ENCODE measurements around the gene RGL3.
"Not testable (repeated sequence)": the region's sequence is repeated elsewhere in the genome, so short reads cannot be mapped to it uniquely, and the experiment has no call there.

Gene RGL3

GRCh38 chr19:11420429-11421370 is 1.6 kb upstream of the RGL3 start:
- no peak for TF ChIP-seq CTCF (IDR thresholded peaks at IDR 0.05; ENCODE audit: low read depth, low read length)
- H3K4me3 ChIP-seq (ENCODE audit: low read depth, low read length), result no peak overlapping the region
- in situ Hi-C loops (cut with HindIII; ENCODE audit: low sequenced_read_pairs), result no loop called here
- DNase-seq (ENCODE audit: low read depth, low spot score), result no peak

DNA sequence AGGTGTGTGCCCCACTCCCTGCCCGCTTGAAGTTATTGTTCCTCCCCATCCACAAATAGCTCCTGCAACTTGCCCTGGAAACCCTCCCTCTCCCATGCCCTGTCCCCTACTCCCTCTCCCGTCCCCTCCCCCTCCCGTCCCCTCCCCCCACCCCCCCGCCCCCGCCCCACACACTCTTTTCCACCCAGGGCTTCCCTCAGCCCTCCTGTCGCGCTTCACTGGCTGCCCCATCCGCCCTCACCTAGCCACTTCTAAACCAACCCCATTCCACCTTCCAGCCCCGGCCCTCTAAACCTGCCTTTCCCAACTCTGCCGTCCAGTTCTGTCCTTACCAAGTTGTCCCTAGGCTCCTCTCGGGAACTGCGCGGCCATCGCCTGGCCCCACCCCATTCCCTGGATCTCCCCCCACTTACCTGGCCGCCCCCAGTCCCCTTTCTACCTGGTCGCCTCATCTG is 993 bp downstream of the RGL3 start:
- no peak for DNase-seq (ENCODE audit: low read depth, low spot score)
- H3K4me3 ChIP-seq (ENCODE audit: low read depth, low read length), result no peak overlapping the region
- in situ Hi-C loops (cut with HindIII; ENCODE audit: low sequenced_read_pairs), result no loop called here
- TF ChIP-seq CTCF (IDR thresholded peaks at IDR 0.05; ENCODE audit: low read depth, low read length), result no peak

DNA sequence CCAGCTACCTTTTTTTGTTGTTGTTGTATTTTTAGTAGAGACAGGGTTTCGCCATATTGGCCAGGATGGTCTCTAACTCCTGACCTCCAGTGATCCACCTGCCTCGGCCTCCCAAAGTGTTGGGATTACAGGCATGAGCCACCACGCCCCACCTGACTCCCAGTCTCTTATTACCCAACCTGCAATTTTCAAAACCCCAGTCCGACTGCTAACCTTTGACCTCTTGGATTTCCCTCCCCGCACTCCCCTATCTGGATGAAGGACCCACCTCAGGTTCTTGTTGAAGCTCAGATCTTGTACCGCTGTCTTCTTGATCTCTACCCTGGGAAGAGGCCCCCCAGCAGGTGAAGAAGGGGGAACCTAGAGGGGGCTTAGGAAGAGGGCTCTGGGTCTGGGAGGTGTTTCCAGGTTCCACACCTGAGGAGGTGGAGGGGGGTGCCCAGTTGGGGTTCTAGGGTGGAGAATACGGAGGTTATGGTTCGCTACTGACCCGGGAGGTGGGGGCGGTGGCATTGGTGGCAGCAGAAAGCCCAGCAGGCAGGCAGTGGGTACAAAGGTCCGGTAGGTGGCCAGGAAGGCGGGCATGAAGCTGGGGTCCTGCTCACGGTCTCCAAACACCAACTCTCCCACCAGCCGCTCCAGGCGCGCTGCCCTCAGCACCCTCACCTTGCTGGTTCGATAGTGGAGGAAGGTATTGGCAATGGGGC is 2.6 kb downstream of the RGL3 start:
- no peak for DNase-seq (ENCODE audit: low read depth, low spot score)
- H3K4me3 ChIP-seq (ENCODE audit: low read depth, low read length), result no peak overlapping the region
- in situ Hi-C loops (cut with HindIII; ENCODE audit: low sequenced_read_pairs), result no loop called here
- TF ChIP-seq CTCF (IDR thresholded peaks at IDR 0.05; ENCODE audit: low read depth, low read length), result no peak

DNA sequence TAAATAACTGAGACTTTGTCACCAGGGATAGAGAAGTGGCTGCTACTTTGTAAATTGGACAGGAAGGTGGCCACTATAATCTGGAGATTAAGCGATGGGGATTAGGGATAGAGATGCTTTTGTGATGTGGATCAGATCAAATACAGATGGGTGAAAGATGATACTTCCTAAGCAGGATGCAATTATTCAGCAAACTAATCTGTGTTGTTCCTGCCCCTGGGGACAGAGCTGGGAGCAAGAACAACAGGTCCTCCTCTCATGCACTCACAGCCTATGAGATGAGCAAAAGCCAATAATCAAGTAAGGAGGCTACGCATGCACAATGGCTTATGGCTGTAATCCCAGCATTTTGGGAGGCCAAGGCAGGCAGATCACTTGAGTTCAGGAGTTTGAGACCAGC is 4.6 kb downstream of the RGL3 start:
- H3K4me3 ChIP-seq (ENCODE audit: low read depth, low read length), result no peak overlapping the region
- no peak for DNase-seq (ENCODE audit: low read depth, low spot score)
- in situ Hi-C loops (cut with HindIII; ENCODE audit: low sequenced_read_pairs), result no loop called here
- TF ChIP-seq CTCF (IDR thresholded peaks at IDR 0.05; ENCODE audit: low read depth, low read length), result no peak

- no peak for TF ChIP-seq CTCF (IDR thresholded peaks at IDR 0.05; ENCODE audit: low read depth, low read length)
- in situ Hi-C loops (cut with HindIII; ENCODE audit: low sequenced_read_pairs), result no loop called here
- peak; percentile 12 for DNase-seq (ENCODE audit: low read depth, low spot score)
- H3K4me3 ChIP-seq (ENCODE audit: low read depth, low read length), result no peak overlapping the region
Observed at GRCh38 chr19:11410682-11411081, 8.4 kb downstream of the RGL3 start.

- TF ChIP-seq CTCF (IDR thresholded peaks at IDR 0.05; ENCODE audit: low read depth, low read length), result no peak
- in situ Hi-C loops (cut with HindIII; ENCODE audit: low sequenced_read_pairs), result no loop called here
- no peak overlapping the region for H3K4me3 ChIP-seq (ENCODE audit: low read depth, low read length)
- no peak for DNase-seq (ENCODE audit: low read depth, low spot score)
Observed at GRCh38 chr19:11408591-11408990, 10.5 kb downstream of the RGL3 start.

- DNase-seq (ENCODE audit: low read depth, low spot score); in situ Hi-C loops (cut with HindIII; ENCODE audit: low sequenced_read_pairs); H3K4me3 ChIP-seq (ENCODE audit: low read depth, low read length): not testable (repeated sequence)
Observed at GRCh38 chr19:11406703-11407236, 12.3 kb downstream of the RGL3 start.

Data from astrocyte of the spinal cord (primary cell).